ENCODE measurements around the gene JAML. TPM values are rescaled to one million over a fixed set of nuclear protein-coding genes. Genes with fewer than 3 reads are reported as not detected.

The JAML gene
- polyA plus RNA-seq, 1 donor (not counting 4 experiments of a cell fraction or from before 2014, with no cell fraction given), result 0.01 TPM

- peaks cover 23% of the 10 kb centered on the region for H3K4me1 ChIP-seq (ENCODE audit: control insufficient read depth, extremely low read depth, insufficient read depth, low read length)
- no peaks in the 10 kb centered on the region for H4K20me1 ChIP-seq (ENCODE audit: control insufficient read depth, extremely low read depth, insufficient read depth, low read length)
- no peak for DNase-seq (ENCODE audit: low read depth, low spot score)
- H3K27ac ChIP-seq (ENCODE audit: control insufficient read depth, insufficient read depth, low read length), result no peak overlapping the region
- TF ChIP-seq EZH2 (IDR thresholded peaks at IDR 0.05; ENCODE audit: low read length) (no peak), CTCF (optimal IDR thresholded peaks at IDR 0.05 in 1 of 3, IDR thresholded peaks at IDR 0.05 in 1 of 3, conservative IDR thresholded peaks at IDR 0.05 in 1 of 3; ENCODE audit: extremely low read depth in 1 of 3, insufficient read depth in 2 of 3, low read length in 3 of 3) (no peak)
- H3K9ac ChIP-seq (ENCODE audit: control insufficient read depth, extremely low read depth, insufficient read depth, low read length), result no peak overlapping the region
- no peak overlapping the region for H2AFZ ChIP-seq (ENCODE audit: control insufficient read depth, low read length)
- no peak for FAIRE-seq
- H3K27me3 ChIP-seq (ENCODE audit: control insufficient read depth, extremely low read depth, insufficient read depth, low read length), result no peaks in the 10 kb centered on the region
- no peaks in the 10 kb centered on the region for H3K79me2 ChIP-seq (ENCODE audit: control insufficient read depth, insufficient read depth, low read length)
- no peaks in the 10 kb centered on the region for H3K36me3 ChIP-seq (ENCODE audit: control insufficient read depth in 2 of 2, extremely low read depth in 1 of 2, insufficient read depth in 2 of 2, low read length in 2 of 2)
- H3K9me1 ChIP-seq (ENCODE audit: control insufficient read depth, extremely low read depth, insufficient read depth, low read length), result no peaks in the 10 kb centered on the region
- no peak overlapping the region for H3K4me2 ChIP-seq (ENCODE audit: control insufficient read depth, extremely low read depth, insufficient read depth, low read depth, low read length)
- dilution Hi-C loops (cut with MboI; ENCODE audit: extremely low pct_ligation_motif_present, low sequenced_read_pairs), result no loop called here
- no peak overlapping the region for H3K4me3 ChIP-seq (ENCODE audit: control insufficient read depth in 2 of 3, extremely low read depth in 1 of 3, insufficient read depth in 2 of 3, low read depth in 1 of 3, low read length in 3 of 3)
- H3K9me3 ChIP-seq (ENCODE audit: control insufficient read depth, low read depth, low read length), result no peaks in the 10 kb centered on the region
Measured at GRCh38 chr11:118149493-118149892, 75.3 kb downstream of the JAML start.

- Histone ChIP-seq H4K20me1 (ENCODE audit: control insufficient read depth, extremely low read depth, insufficient read depth, low read length) (no peaks in the 10 kb centered on the region), H3K9ac (ENCODE audit: control insufficient read depth, extremely low read depth, insufficient read depth, low read length) (no peak overlapping the region), H3K9me1 (ENCODE audit: control insufficient read depth, extremely low read depth, insufficient read depth, low read length) (no peaks in the 10 kb centered on the region), H3K4me3 (ENCODE audit: control insufficient read depth in 2 of 3, extremely low read depth in 1 of 3, insufficient read depth in 2 of 3, low read depth in 1 of 3, low read length in 3 of 3) (no peak overlapping the region), H3K27ac (ENCODE audit: control insufficient read depth, insufficient read depth, low read length) (no peak overlapping the region), H3K4me1 (ENCODE audit: control insufficient read depth, extremely low read depth, insufficient read depth, low read length) (peaks cover 23% of the 10 kb centered on the region), H3K27me3 (ENCODE audit: control insufficient read depth, extremely low read depth, insufficient read depth, low read length) (no peaks in the 10 kb centered on the region), H3K79me2 (ENCODE audit: control insufficient read depth, insufficient read depth, low read length) (no peaks in the 10 kb centered on the region), H3K4me2 (ENCODE audit: control insufficient read depth, extremely low read depth, insufficient read depth, low read depth, low read length) (no peak overlapping the region), H3K36me3 (ENCODE audit: control insufficient read depth in 2 of 2, extremely low read depth in 1 of 2, insufficient read depth in 2 of 2, low read length in 2 of 2) (no peaks in the 10 kb centered on the region), H3K9me3 (ENCODE audit: control insufficient read depth, low read depth, low read length) (no peaks in the 10 kb centered on the region), H2AFZ (ENCODE audit: control insufficient read depth, low read length) (peak overlapping the region; percentile 63)
- FAIRE-seq (peak; percentile 34), DNase-seq (ENCODE audit: low read depth, low spot score) (no peak)
- dilution Hi-C loops (cut with MboI; ENCODE audit: extremely low pct_ligation_motif_present, low sequenced_read_pairs), result no loop called here
- TF ChIP-seq CTCF (optimal IDR thresholded peaks at IDR 0.05 in 1 of 3, IDR thresholded peaks at IDR 0.05 in 1 of 3, conservative IDR thresholded peaks at IDR 0.05 in 1 of 3; ENCODE audit: extremely low read depth in 1 of 3, insufficient read depth in 2 of 3, low read length in 3 of 3), result no peak
- no peak for TF ChIP-seq EZH2 (IDR thresholded peaks at IDR 0.05; ENCODE audit: low read length)
Measured at GRCh38 chr11:118148856-118149255, 76.0 kb downstream of the JAML start.
